GM20000 (cell line): Measurements from ENCODE around the gene PEX14.

Source experiments
- DNase-seq: peaks from one replicate; pipeline ENCODE4 v3.0.0; 2012; ENCODE audit warnings: low spot score
- TF ChIP-seq, protein P1 (sequence below): IDR thresholded peaks from 2 replicates; pipeline ENCODE4 v1.5.1; 2012; ENCODE audit warnings: mild to moderate bottlenecking, control low read depth; ENCODE audit errors: extremely low read depth, missing control alignments

The PEX14 gene

DNA sequence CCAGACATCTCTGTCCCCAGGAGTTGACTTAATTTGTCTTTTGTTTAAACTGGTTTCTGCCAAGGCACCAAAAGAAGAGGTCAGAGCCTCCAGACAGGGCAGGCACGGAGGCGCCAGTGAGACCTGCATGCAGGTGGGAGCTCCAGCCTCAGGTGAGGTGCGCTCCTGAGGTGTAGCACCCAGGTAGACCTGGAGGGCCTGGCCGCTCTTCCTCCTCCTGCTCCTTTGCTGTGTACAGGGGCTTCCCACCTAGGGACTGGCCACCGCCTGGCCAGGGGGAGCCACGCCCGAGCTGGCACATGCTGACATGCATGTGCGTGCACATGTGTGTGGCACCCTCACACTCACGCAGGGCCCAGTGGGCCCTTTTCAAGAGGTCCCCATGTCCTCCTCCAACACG lies 158.7 kb downstream of the PEX14 start:
- TF ChIP-seq, protein P1, sequence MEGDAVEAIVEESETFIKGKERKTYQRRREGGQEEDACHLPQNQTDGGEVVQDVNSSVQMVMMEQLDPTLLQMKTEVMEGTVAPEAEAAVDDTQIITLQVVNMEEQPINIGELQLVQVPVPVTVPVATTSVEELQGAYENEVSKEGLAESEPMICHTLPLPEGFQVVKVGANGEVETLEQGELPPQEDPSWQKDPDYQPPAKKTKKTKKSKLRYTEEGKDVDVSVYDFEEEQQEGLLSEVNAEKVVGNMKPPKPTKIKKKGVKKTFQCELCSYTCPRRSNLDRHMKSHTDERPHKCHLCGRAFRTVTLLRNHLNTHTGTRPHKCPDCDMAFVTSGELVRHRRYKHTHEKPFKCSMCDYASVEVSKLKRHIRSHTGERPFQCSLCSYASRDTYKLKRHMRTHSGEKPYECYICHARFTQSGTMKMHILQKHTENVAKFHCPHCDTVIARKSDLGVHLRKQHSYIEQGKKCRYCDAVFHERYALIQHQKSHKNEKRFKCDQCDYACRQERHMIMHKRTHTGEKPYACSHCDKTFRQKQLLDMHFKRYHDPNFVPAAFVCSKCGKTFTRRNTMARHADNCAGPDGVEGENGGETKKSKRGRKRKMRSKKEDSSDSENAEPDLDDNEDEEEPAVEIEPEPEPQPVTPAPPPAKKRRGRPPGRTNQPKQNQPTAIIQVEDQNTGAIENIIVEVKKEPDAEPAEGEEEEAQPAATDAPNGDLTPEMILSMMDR = no peak
- no peak for DNase-seq

DNA sequence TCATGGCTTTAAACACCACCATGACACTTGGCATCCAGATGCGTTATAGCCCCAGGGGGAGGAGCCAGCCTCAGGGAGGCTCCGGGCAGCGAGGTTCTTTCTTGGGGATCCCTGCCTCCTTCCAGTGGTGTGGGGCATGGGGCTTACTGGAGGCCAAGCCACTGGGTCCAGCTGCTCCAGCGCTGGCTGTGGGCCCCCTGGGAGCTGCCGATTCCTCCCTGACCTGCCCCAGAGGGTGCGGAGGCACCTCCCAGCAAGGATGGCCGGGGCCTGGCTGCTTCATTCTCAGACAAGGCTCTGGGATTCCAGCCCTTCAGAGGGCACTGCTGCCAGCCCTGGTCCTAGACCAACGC lies 159.3 kb downstream of the PEX14 start:
- TF ChIP-seq, protein P1 = no peak
- no peak for DNase-seq

DNA sequence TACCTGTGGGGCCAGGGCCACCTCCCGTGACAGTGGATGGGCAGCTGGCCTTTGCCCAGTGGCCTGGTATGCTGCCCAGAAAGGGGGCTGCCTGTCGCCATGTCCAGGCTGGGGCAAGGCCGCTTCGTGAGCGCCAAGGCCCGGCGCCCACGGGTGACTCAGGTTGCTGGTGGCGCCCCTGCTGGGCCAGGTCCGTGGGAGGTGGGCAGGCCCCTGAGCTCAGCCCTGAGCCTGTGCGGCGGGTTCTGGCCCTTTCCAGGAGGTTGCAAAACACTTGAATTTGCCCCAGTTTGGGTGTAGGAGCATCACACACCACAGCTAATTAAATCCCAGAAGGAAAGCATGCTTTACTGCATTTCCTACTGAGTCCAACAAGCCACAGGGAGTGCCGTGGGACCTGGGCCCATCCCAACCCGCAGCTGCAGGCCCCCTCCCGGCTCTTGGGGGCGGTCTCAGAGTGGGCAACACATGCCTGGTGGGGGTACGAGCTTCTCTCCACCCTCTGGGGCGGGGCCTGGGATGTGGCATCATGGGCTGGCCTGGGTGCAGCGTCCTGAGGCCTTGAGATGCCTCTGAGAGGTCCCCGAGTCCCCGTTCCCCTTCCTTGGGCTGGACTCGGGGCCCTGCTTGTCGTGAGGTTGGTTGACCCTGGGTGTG lies 159.8 kb downstream of the PEX14 start:
- TF ChIP-seq, protein P1 = no peak
- DNase-seq = no peak

DNA sequence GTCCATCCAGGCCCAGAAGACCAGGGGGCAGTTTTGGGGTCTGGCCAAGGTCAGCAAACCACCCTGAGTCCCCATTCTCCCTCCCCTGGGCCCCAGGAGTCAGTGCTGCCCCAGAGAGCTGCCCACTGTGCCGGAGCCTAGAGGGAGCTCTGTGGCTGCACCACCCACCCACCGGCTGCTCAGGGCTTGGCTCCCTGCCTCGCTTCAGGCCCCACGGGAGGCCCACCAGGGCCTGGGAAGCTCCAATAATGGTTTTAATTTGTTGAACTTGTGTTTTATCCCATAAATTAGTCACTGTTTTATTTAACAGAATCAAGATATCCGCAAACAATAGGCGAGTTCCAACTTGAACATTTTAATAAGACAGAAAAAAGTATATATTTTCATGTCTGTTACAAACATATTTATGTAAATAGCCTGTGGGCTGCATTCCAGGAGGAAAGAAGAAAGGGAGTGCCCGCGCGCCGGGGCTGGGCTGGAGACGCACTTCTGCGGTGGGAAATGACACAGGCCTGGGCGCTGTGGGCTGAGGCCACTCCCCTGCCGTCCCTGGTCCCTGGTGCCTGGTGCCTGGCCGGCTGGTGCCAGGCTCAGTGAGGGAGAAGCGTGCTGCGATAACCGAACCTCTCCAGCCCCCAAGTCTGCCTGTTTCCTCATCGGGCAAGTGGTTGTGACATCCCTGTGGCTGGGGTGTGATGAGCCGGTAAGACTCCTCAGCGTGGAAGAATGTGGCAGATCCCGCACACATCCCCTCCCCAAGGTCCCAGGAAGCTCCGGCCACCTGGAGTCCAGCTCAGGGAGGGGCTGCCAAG lies 160.5 kb downstream of the PEX14 start:
- TF ChIP-seq, protein P1 = no peak
- DNase-seq = no peak

DNA sequence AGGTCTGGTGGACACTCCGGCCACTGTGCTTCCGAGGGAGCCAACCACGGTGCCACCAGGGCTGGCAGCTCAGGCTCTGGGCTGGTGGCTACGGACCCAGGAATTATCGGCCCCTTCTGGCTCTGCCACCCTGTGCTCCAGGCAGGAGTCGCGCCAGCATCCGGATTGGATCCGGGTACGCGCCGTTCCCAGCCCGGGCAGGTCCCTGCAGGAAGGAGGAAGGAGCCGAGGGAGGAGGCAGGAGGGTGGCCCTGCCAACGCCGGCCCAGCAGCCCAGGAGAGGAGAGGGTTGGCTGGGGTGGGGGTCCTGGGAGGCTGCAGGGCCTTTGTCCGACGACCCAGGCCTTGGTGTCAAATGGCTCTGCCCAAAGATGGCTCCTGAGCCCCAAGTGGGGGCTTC lies 161.2 kb downstream of the PEX14 start:
- TF ChIP-seq, protein P1 = no peak
- DNase-seq = no peak

DNA sequence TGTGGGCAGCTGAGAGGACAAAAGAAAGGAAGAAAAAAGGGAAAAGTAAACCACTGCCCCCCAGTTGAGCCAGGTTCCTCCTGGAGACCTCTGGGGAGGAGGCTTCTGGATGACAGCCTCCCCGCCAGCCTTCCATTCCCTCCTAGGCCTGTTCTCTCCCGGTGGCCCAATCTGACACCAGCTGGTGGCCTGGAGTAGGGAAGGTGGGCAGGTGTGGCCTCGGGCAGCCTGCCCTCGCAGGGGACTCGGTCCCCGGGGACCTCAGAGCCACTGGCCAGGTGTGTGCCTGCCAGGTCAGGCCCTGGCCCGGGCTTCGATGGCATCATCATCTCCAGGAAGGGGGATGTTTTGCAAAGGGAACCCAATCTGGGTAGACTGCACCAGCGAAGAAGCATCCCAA lies 162.7 kb downstream of the PEX14 start:
- TF ChIP-seq, protein P1 = no peak
- no peak for DNase-seq

DNA sequence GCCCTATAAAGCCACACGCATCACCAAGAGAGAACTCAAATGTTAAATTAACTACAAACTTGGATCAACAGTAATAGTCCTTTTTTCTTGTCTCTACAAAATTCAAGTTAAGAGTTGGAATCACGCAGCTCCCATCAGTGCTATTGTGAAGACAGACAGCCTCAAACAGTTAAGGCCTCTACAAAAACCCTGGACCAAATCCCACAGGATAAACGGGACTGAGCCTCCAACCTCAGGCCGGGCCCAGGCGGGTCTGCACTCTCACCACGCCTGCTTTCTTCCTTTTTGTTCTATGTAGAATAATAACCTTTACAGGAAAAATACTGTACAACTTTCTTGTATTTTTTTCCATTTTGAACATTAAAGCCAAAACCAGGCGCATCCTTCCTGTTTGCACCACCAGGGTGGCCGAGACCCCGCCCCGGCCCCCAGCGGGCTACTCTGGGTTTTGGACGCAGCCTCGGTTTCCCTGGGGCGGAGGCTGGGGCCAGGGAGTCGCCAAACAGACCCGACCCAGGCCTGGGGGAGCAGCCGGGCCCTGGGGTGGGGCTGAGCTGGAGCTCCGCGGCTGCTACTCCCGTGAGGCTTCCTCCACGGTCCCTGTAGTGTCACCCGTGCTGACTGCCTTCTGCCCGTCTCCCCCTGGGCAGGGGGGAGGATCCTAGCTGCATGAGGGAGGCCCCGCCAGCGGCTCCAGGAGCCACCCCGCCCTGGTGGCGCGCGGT lies 163.2 kb downstream of the PEX14 start:
- TF ChIP-seq, protein P1 = no peak
- no peak for DNase-seq
